Choroid plexus epithelial cell (primary cell): Measurements from ENCODE around the gene TCEAL5.
"Not testable (repeated sequence)": the region's sequence is repeated elsewhere in the genome, so short reads cannot be mapped to it uniquely, and the experiment has no call there.

ENCODE experiments used
- DNase-seq: peaks from one replicate; pipeline ENCODE4 v3.0.0-alpha.2; 2010; ENCODE audit warnings: low read depth
- H3K4me3 ChIP-seq: 2 replicates; pipeline ENCODE4 v1.5.1; 2011; ENCODE audit warnings: low read depth, mild to moderate bottlenecking, control low read depth, low read length, moderate library complexity
- TF ChIP-seq, protein P1 (sequence below): conservative IDR thresholded peaks from 2 replicates; pipeline ENCODE4 v1.5.1; 2011; ENCODE audit warnings: low read depth, mild to moderate bottlenecking, control low read depth, inconsistent platforms, low read length, moderate library complexity

TCEAL5 gene, protein sequence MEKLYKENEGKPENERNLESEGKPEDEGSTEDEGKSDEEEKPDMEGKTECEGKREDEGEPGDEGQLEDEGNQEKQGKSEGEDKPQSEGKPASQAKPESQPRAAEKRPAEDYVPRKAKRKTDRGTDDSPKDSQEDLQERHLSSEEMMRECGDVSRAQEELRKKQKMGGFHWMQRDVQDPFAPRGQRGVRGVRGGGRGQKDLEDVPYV

DNA sequence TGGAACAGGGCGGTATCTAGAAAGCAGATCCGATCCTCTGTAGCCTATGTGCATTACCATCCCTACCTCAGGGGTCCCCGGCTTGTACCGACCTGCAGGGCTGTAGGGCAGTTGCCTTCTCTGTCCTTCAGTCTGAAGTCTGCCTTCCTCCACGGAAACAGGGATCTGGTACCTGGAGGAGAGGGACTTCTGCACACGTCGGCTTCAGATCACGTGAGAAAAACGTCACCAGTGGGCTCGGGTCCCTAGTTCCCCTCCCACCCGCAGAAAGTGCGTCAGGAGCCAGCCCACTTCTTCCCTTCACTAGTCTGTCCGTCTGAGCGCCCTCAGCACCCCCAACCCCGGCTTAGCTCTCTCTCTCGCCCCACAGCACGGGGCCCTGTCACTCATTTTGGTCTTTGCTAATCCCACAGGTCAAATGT is at the start of gene TCEAL5:
Gene TCEAL5, minus strand, starts transcription at position 170 of the 422 bp plus-strand sequence. CDS start 2,187 bp downstream, outside the sequence.
- no peak within 1 kb of the TSS for H3K4me3 ChIP-seq
- TF ChIP-seq, protein P1, sequence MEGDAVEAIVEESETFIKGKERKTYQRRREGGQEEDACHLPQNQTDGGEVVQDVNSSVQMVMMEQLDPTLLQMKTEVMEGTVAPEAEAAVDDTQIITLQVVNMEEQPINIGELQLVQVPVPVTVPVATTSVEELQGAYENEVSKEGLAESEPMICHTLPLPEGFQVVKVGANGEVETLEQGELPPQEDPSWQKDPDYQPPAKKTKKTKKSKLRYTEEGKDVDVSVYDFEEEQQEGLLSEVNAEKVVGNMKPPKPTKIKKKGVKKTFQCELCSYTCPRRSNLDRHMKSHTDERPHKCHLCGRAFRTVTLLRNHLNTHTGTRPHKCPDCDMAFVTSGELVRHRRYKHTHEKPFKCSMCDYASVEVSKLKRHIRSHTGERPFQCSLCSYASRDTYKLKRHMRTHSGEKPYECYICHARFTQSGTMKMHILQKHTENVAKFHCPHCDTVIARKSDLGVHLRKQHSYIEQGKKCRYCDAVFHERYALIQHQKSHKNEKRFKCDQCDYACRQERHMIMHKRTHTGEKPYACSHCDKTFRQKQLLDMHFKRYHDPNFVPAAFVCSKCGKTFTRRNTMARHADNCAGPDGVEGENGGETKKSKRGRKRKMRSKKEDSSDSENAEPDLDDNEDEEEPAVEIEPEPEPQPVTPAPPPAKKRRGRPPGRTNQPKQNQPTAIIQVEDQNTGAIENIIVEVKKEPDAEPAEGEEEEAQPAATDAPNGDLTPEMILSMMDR, result no peak
- DNase-seq, result no peak

DNA sequence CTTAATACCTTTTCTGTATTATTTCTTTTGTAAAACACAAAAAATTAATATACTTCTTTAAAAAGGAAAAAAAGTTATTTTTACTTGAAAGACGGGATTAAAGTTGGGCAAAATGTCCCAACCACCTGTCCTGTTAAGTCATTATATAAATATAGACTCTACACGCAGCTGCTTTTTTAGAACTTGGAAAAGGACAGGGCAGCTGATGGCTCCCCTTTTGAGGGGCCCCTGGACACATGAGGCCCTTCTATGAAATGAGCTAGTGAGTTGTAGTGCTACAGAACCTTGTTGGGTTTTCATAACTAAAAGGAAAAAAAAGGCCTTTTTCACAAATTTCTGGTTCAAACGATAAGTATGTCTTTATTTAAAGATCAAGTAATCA is 34.8 kb upstream of the TCEAL5 start:
- no peak for DNase-seq
- TF ChIP-seq, protein P1, result no peak
- no peak overlapping the region for H3K4me3 ChIP-seq

DNA sequence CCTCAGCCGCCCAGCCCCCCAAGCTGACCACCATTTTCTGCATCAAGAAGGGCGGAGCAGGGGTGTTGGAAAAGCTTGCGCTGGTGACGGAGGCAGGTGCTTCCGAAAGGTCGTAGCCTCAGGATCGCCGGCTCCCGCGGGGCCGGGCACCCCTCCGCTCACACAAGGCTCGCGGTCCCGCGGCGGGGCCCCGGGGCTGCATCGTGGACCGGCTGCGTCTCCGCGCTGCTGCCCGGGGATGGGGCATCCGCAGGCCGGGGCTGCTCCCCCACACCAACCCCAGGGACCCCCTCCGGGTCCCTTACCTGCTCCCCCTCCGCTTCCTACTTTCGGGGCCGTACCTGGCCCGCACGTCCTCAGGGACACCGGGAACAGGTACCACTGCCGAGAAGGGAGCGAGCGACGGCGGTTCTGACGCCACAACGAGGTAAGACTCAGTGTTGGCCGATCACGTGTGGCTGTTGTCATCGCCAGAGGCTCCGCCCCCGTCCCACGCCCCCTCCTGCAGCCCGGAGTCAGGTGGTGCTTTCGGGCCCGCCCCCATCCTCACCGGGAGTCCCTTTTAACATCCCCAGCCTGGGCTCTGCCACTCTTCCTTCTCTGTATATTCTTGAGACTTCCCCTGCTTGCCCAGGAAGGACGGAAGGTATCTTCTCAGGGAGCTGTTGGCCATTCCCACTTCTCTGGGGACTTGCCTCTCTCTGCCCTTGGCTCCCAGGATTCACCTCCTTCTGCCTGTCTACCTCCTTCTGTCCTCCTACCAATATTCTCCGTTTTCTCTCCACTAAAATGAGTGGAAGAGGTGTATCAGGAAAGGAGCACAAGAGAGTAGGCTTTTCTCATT is 34.2 kb upstream of the TCEAL5 start, which contains the start of gene BEX2:
Gene BEX2, minus strand, starts transcription at position 436 of the 844 bp plus-strand sequence. CDS start 1,014 bp downstream, outside the sequence.
- DNase-seq, result peak; percentile 35
- TF ChIP-seq, protein P1, result no peak
- peak within 1 kb of the TSS; percentile 55 for H3K4me3 ChIP-seq

DNA sequence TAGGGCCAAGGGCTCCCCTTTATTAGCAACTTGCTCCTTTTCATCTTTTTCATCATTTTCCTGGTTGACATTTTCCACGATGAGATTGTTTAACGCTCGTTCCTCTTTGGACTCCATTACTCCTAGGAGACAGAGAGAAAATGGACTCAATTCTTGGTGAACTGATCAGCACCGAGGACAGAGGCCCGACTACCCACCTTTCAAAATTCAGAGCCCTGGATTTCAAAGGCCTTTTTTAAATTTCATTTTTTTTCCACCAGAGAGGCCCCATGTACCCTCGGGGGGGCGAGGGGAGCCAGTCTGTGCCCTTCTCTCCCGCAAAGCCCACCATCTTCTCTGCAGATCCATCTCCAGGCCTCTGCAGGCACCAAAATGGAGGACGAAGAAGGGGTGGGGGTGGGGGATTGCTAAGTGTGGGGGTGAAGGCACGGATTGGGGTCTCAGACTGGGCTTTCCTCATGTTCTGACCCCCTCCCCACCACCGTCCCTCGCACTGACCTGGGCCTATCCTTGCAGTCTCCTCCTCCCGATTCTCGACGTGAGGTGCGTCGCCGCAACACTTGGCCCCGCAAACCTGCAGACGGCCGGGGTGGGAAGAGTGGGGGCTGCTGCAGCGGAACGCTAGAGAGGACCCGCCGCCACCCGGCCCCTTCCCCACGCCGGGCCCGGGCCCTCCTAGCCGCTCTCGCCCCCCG is 33.5 kb upstream of the TCEAL5 start:
- no peak for DNase-seq
- TF ChIP-seq, protein P1, result no peak
- peak overlapping the region; percentile 55 for H3K4me3 ChIP-seq

DNA sequence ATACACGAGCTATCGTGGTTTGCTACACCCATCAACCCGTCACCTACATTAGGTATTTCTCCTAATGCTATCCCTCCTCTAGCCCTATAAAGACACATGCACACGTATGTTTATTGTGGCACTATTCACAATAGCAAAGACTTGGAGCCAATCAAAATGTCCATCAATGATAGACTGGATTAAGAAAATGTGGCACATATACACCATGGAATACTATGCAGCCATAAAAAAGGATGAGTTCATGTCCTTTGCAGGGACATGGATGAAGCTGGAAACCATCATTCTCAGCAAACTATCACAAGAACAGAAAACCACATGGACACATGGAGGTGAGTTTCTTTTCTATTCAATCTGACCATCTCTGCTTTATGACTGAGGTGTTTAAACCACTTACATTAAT is 29.1 kb upstream of the TCEAL5 start:
- DNase-seq, H3K4me3 ChIP-seq: not testable (repeated sequence)

DNA sequence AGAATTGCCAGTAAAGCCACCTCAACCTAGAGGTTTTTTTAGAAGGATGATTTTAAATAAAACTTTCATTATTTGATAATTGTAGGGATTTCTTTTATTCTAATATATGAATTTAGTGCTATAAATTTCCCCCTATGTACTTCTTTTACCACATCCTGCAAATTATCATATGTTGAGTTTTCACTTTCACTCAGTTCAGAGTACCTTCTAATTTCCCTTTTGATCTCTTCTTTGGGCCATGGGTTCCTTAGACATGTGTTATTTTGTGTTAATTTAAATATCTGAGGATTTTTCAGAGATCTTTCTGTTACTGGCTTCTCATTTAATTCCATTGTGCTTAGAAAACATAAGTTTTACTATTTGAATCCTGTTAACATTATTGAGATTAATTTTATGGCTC is 28.2 kb upstream of the TCEAL5 start:
- TF ChIP-seq, protein P1, result no peak
- DNase-seq, result no peak
- H3K4me3 ChIP-seq, result no peak overlapping the region

DNA sequence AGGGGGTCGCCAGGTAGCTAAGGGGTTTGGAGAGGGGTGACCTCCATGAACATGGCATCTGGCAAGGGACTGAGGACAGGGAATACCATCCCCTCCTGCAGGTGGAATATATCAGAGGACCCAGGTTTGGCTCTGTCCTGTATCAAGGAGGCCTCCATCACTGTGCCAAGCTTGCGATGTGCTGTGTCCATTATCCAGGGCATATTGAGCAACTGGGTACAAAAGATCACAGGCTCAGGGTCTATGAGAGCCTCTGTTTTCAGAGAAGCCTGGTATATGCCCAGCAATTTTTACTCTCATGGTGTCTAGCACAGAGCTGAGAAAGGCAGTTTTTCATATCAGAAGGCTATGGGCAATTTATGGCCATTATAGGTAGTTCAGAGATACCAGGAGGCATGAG is 16.6 kb upstream of the TCEAL5 start:
- TF ChIP-seq, protein P1, result no peak
- H3K4me3 ChIP-seq, result no peak overlapping the region
- DNase-seq, result no peak
